HG02610 (cell line): ENCODE measurements around the gene ADAM15.
A peak's percentile ranks its signal among the peaks of the same experiment; 100 is the strongest.

ENCODE experiments used
- ATAC-seq: cut with Tn5 transposase; IDR thresholded peaks from one replicate; pipeline ENCODE4 v1.9.1; 2021; ENCODE audit warnings: mild to moderate bottlenecking, moderate library complexity; ENCODE audit not compliant: unreplicated experiment

ADAM15 gene

DNA sequence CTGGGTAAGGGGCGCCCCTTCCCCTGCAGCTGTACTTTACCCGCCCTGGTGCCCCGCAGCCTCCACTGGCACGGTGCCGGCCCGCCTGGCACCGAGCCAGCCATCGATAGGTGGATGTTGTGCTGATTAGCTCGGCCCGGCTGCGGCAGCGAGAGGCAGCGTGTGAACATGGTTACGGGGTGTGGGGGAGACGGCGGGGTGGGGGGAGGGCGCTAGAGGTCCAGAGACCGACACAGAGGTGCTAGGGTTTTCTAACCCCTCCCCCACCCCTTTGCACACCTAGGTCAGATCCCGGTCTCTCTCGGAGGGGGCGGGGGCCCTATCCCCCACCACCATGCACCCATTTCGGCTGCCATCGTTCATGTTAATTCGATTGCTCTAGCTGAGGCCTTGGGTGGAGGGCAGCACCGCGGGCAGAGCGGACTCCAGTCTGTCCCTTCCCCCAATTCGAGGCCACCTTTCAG, 19.1 kb downstream of the ADAM15 start:
- ATAC-seq, result no peak

DNA sequence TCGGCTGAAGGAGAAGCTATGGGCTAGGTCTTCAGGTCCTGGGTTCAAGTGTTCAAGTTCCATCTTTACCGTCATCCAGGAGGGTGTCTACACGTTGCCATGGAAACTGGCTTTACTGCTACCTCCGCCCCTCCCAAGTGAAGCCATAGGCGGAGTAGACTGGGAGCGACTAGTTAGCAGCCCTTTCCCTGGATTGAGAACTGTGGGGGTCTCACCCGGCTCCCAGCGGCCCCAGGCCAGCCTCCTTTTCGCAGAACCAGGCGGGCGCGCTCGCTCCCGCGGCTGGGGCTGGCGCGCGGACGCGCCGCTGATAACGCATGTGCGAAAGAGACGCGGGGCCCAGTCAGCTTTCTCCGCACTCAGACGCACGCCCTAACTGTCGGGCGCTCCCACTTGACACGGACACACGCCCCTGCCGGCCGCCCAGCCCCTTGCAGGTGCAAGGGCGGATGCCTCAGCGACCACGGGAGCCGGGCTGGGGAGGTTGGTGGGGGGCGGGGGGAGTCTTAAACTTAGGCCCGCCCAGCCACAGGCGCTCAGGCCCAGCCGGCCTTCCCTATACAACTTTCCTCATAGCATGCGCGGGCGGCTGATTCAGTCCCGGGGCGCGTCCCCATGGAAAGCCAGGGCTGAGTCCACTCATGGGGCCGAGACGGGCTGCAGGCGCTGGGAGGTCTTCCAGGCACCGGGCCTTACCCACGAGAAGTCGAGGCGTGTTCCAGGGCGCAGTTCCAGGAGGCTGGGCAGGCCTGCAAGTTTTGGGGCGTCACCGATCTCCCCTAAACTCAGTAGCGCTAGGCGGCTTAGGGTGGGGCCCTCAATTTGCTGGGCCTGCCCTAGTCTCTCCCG, 19.8 kb downstream of the ADAM15 start:
- peak; percentile 76 for ATAC-seq

DNA sequence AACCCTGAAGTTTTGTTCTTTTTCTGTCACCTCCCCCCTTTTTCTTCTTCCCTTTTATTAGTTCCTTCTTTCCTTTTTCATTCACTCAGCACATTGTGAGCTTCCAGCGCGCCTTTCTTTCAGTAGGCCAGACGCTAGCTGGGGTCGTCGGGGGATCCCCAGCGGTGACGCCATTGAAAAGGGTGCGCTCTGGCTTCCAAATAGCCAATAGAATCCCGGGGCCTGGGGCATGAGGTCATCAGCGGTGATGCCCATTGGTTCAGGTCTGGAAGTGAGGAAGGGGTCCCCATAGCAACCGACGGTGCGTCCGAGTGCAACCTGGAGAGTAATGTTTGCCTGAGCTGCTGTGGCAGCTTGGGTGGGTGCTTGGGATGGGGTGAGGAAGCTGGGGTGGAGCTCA, 20.6 kb downstream of the ADAM15 start:
- ATAC-seq, result no peak

DNA sequence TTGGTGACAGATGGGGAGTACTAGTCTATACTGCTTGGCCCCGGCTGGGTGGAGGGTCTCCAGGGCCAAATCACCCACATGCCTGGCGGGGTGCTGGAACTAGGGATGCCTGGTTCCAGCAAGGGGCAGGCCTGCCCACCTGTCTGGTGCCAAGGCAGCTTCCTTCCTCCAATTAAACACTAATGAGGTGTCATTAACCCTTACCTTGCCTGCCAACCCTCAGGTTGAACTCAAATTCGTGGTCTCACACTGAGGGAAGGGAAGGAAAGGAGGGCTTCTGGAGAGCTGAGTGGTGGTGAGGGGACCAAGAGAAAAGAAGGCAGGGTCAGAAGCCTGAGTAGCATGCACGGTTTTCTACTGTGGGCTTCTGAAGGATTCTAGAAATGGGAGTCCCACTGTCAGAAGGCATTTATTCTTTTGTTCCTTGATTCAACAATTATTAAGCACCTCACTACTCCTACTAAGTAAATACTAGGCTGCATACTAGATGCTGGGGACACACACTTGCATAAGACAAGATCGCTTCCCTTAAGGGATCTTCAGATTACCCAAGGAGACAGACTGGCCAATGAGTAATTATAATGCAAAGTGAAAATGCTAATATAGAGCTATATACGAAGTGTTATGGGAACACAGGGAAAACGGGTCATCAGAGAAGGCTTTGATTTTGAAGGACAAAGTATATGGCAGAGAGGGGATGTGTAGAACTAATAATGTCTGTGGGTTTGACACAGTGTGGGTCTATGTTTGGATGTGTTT, 21.6 kb downstream of the ADAM15 start:
- no peak for ATAC-seq

DNA sequence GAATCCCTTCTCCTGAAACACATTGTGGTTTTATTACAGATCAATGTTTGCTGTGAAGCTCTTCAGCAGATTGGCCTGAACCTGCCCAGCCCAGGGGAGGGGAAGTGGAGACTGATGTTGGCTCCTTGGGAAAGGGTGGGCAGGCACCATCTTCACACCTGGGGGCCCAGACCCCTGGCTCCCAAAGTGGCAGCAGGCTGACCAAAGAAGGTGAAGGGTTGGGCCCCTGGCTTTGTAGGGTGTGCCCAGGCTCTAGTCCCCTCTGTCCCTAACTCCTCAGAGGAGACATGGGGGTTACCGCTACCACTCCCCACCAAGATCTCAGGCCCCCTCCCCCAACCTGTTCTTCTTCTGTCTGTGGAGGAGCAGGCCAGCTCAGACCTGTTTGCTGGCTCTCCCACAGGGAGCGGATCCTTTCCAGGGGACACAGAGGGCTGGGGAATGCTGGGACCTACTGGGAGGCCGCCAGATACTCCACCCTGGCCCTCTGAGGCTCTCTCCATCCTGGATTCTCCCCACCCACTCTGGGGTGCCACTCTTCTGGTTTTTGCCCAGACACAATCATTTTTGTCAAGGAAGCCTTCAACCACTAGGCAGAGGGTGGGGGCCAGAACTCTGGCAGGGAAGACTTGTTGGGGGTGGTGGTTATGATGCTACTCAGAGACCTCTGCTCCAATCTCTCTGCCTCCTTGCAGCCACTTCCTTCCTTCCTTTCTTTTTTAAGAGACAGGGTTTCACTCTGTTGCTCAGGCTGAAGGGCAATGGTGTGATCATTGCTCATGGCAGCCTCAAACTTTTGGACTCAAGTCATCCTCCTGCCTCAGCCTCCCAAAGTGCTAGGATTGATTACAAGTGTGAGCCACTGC, 22.5 kb downstream of the ADAM15 start:
- no peak for ATAC-seq

DNA sequence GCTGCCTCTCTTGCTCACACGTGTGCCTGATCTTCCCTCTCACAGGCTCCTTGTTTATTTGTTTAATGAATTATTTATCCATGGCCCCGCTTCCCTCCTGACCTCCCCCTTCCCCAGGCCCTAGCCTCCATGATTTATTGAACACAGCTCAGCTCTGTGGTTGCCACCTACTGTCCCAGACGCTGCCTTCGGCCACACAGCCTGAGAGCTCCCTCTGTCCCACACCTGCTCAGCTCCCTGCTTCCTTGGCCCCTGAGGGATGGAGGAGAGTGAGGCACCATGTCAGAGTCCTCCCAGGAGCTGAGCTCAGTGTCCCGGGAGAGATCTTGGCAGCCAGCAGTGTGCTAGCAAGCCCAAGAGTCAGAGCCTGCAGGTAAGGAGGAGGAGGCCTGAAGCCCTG, 24.4 kb downstream of the ADAM15 start:
- no peak for ATAC-seq

DNA sequence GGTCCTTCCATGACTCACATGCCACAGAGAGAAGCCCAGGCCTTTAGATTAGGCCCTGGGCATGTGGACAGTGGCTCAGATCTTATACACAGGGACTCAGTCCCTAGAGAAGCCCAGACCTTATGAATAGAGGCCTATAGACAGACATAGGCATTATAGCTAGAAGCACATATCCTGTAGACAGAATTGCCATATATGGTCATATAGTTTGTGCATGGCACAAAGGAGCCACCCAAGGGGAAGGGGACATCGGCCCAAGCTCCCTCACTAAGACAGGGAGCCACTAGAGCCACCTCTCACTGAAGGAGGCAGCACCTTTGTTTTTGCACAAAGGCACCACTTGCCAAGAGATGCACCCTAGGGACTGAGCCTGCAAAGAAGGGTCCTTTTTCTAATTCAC, 25.3 kb downstream of the ADAM15 start:
- ATAC-seq, result no peak

DNA sequence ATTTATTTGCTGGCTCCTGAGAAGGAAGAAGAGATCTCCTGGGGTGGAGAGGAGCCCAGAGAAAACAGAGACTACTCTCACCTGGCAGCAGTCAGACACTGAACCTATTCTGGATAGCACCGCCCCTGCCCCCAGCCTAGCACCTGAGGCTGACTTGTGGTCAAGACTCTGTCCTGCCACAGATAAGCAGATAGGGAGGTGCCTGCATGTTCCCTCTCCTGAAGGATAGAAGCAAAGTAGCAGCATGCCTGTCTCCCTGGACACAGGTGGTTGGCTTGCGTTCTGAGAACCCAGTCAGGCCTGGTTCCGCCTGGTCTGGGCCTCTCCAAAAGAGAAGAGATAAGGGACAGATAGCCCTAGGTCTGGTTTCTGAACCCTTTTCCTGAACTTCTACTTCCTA, 26.2 kb downstream of the ADAM15 start:
- ATAC-seq, result no peak

DNA sequence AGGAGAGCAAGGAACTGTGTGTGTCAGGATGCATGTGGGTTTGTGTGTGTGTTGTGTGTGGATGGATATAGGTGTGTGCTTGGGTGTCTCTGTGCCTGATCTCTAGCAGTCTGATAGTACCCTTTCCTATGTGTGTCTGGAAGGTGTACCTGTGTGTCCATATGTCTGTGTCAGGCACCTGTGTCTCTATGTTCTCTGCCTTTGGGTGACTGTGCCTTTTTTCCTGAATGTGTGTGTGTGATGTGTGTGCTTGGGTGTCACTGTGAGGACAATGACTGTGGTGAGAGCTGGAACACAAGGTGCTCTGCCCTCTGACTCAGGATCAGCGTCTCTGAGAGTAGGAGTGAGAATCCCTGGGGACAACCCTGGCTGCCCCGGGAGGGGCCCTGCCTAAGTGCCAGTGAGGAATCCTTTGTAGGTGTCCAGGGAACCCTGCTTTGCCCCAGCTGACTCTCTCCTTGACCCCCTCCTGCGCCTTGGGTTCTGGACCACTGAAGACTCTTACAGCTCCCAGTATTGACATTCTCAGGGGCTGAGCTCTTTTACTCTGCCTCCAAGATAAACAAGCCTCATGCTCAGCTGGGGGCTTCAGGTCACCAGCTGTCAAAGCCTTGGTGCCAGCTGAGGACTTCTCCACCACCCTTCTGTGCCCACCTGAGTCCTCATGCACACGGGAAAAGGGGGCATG, 26.8 kb downstream of the ADAM15 start:
- no peak for ATAC-seq

DNA sequence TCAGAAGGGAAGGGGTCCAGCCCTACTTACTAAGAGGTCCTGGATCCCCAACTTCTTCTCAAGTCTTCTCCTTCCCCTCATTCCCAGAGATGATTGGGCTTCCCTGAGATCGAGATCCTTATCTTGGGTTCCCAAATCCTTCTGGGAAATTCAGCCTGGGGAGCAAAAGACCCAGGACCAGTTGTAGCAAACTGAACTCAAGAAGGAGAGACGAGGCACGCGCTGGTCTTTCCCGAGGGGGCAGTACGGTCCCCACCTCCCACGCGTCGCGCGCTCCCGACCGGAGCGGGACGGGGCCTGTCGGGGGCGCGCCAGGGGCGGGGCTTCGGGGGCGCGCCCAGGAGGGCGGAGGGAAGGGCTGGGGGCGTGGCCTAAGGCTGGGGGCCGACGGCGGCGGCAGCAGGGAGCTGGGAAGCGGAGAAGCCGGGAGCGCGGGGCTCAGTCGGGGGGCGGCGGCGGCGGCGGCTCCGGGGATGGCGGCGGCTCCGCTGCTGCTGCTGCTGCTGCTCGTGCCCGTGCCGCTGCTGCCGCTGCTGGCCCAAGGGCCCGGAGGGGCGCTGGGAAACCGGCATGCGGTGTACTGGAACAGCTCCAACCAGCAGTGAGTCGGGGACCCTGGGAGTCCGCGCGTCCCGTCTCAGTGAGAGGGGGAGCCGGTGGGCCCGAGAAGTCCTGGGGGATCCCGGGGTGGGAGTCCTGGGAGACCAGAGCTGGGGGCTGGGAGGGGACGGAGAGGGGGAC, 27.5 kb downstream of the ADAM15 start, which contains the start of gene EFNA3:
EFNA3 (plus strand) TSS at position 369 of the 741 bp plus-strand sequence; CDS start at position 474, 105 bp downstream.
- ATAC-seq, result no peak

DNA sequence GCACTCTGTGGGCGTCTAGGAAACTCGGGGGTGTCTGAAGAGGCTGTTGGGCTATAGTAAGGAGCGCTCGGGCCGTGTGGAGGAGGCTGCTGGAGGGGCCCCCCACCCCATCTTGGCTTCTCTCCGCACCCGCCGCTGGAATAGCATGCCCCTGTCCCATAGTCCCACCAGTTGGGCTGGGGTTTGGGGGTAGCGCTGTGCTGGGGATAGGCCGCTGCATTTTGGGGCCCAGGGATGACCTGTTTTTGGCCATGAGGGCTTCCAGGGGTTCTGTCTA, 28.0 kb downstream of the ADAM15 start:
- no peak for ATAC-seq

DNA sequence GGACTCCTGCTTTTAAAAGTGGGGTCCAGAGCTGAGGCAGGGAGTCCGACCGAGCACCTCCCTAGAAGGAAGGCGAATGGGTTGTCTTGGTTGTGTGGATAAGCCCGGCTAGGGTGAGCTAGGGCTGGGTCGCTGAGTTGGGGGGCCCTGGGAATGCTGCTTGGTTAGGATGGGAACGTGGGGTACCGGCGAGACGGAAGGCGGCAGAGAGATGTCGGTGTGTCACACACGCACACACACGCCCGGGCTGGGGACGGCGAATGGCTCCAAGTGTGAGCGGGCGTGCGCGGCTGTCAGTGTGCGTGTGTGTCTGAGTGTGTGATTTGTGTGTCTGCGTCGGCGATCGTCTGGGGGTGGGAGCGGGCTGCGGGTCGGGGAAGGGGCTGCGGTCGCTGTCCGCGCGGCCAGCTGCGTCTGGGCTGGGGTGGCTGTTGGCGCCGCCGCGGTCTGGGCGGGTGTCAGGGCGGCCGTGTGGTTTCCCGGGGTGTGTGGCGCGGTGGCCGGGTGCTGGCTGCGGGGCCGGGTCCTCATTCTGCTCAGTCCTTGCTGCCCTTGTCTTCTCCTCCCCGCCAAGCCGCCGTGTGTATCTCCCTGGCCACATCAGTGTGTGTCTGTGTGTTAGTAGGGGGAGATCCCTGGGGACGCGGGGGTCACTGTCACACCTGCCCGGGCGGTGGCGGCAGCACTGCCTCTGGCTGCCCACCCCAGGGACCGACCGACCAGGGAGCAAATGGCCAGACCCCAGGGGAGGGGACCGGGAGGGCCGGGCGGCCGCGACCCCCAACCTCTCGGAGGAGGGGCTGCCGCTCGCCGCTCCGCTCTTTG, 28.6 kb downstream of the ADAM15 start:
- no peak for ATAC-seq

DNA sequence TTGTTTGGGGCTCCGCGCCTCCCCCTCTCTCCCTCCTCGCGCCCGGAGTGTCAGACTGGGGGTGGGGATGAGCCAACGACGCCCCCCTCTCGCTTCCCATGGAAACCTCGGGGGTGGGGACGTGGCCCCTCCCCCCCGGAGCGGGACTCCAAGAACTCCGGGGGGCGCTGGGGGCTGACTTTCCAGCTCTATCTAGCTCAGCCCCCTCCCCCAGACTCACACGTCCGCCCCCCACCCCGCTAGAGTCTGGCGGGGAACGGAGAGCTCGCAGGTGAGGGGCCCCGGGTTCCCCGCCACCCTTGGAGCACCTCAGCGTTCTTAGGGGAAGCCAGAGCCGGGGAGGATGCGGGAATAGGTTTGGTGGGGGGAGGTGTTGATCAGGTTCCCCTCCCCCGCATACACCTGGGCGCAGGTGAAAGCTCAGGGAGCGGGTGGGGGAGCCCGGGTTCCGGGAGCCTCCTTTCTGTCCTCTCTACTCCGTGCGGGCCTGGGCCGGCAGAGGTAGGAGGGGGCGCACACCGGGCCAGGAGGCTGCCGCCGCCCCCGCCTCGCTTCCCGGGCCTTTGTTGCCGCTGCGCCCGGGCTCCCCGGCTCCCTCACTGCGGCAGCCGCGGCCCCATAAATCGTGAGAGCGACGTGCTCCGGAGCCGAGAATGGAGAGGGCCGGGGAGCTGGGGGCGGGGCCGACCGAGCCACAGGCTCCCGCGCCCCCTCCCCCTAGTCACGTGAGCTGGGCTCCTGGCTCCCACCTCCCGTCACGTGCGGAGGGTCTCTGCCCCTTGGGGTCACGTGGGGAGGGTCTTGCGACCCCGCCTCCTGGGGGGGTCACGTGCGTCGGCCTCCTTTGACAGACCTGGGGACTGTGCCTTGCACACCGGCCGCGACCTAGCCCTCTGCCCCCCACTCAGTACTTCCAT, 29.5 kb downstream of the ADAM15 start:
- ATAC-seq, result no peak

DNA sequence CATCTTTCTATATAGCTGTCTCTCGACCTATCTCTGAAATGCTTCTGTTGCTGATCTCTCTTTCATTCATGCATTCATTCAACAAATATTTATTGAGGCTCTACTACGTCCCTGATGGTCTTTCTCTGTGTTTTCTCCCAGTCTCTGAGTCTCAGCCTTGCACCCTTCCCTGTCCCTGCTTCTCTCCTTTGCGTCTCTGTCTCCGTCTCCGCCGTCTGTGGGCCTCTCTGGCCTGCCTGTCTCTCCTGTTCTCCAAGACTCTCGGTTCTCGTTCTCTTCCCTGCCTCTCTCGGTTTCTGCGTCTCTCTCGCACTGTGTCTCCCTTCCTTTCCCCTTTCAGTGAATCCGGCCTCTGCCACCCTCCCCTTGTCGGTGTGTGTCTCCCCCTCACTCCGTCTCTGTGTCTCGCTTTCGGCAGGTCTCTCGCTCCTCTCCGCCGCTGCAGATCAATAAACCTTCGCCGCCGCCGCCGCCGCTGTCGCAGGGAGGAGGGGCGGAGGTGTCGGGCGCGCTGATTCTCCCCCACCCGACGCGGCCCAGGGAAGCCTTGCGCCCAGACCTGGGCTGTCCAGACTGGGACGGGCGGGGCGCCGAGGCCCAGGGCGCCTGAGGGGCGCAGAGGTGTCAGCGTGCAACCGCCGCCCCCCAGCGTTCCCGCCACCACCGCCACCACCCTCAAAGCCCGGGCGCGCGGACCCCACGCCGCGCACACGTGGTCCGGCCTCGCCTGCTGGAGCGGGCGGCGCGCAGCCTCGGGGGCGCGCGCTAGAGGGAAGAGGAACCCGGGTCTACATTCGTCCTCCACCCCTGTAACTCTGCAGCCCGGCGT, 30.6 kb downstream of the ADAM15 start:
- no peak for ATAC-seq

DNA sequence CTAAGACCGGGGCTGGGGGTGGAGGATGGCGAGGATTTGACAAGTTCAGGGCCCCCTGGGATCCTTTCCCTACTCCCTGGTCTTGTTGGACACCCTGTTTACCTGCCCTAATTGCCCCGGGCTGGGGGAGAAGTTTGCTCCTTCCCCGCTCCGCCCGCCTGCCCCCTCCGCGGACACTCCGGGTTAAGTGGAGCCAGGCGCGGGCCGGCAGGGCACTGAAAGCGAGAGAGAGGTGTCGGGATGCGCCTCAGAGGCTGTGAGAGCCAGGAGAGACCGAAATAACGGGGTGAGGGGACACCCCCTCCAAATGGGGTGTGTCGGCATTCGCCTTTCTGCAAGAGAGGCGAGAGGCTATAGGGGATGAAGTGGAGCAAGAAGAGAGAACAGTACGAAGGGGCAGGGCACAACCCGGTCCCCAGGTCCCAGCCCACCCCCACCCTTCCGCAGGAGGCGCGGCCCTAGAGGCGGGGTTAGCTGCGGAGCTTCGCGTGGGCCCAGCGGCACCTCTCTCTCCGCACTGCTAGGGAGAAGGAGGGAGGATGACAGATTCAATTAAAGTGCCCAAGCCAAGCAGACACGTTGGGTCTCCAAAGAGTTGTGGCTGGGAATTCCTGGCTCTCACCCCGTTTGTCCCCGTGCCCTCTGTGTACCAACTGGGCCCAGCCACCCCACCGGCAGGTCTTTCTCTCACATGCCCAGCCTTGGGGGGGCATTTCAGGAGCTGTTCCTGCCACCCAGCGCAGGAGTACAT, 31.4 kb downstream of the ADAM15 start:
- ATAC-seq, result no peak

DNA sequence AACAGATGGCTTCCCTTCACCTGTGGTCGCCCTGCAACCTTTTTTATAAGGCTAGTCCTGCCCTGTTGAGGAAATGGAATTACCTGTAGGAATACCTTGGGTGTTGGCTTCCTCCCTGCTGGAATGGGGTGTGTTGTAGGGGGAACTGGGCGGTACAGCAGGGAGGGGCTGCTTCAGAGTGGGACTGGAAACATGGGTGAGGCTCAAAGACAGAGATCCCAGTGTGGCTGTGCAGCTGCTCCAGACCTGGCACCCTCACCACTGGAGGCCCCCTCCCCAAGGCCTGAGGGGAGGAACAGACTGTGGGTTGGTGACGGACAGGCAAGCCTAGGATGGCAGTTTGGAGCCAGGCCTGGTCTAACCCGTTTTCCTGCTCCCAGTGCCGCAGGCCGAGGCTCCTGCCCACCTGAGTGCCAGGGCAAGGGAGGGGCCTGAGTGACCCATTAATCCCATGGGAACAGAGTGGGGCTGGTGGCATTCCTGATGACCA, 32.0 kb downstream of the ADAM15 start:
- no peak for ATAC-seq
